NCI-H128 (cell line): ENCODE measurements around the gene ADAMTS19.
"Not testable (repeated sequence)": the region's sequence is repeated elsewhere in the genome, so short reads cannot be mapped to it uniquely, and the experiment has no call there.

ENCODE experiments used
- DNase-seq: peaks from one replicate; lab custom pipeline; 2025; ENCODE audit not compliant: unreplicated experiment; lab: John Stamatoyannopoulos, UW

ADAMTS19 gene

GRCh38 chr5:129459777-129460671 lies at the start of gene ADAMTS19:
Gene ADAMTS19 (plus strand): TSS chr5:129460298. CDS start chr5:129460392, 94 bp downstream.
- no peak for DNase-seq

GRCh38 chr5:129410488-129410887 lies 49.6 kb upstream of the ADAMTS19 start:
- no peak for DNase-seq

DNA sequence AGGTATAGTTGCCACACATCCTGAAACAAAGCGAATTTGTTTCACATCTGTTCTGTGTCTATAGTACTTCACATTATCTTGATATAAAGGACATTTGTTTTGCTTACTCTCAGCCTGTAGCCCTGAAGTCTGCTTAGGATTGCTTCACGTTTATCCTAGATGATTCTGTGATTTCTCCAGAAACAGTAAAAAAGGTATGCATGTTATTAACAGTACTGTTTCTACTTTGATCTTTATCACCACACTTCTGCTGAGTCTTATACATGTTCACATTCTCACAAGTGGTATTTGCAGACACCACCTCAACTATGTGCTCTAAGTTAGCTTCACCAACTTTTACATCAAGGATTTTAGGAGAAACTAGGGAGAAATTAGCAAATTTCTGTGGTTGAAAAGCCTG lies 47.4 kb upstream of the ADAMTS19 start:
- DNase-seq = no peak

GRCh38 chr5:129413570-129413969 lies 46.5 kb upstream of the ADAMTS19 start:
- no peak for DNase-seq

DNA sequence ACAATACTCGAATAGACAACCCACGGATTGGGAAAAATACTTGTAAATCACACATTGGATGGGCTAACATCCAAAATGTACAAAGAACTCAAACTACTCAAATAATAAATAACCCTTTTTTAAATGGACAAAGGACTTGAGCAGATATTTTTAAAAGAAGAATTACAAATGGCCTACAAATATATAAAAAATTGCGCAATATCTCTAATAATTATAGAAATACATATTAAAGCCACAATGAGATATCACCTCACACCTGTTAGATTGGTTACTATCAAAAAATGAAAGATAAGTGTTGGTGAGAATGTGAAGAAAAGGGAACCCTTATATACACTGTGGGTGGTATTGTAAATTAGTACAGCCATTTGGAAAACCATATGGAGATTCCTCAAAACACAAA lies 40.8 kb upstream of the ADAMTS19 start:
- DNase-seq = no peak

GRCh38 chr5:129425031-129425430 lies 35.1 kb upstream of the ADAMTS19 start:
- no peak for DNase-seq

DNA sequence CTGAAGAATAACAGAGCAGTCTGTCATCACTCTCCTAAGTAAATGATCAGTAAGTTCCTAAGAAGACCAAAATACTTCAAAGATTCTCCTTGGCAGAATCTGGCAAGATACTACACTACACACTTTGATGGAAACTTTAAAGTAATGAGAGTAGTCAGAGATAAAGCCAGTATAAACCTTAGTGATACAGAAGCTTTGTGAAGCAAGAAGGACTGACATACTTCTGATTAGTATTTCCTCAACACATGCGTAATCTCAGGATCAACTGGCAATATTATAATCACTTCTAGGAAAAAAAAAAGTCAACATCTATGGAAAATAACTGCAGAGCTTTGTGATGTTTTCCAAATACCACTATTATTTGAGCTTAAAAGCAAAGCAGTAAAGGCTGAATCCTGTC lies 34.0 kb upstream of the ADAMTS19 start:
- no peak for DNase-seq

GRCh38 chr5:129428636-129429035 lies 31.5 kb upstream of the ADAMTS19 start:
- DNase-seq = not testable (repeated sequence)

GRCh38 chr5:129431406-129431805 lies 28.7 kb upstream of the ADAMTS19 start:
- DNase-seq = no peak

- no peak for DNase-seq
These were observed 21.8 kb upstream of the ADAMTS19 start for GRCh38 chr5:129438322-129438721.

DNA sequence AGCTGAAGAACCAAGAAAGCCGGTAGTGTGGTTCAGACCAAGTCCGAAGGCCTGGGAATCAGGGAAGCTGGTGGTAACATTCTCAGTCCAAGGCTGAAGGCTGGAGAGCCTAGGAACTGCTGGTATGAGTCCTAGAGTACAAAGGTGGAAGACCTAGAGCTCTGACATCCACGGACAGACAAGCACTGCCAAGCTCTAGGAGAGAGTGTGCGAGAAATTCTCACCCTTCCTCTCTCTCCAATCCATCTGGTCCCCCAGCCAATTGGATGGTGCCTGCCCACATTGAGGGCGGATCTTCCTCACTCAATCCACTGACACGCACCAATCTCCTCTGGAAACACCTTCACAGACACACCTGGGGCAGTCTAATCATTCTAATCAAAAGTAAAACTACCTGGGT lies 19.7 kb upstream of the ADAMTS19 start:
- DNase-seq = no peak

DNA sequence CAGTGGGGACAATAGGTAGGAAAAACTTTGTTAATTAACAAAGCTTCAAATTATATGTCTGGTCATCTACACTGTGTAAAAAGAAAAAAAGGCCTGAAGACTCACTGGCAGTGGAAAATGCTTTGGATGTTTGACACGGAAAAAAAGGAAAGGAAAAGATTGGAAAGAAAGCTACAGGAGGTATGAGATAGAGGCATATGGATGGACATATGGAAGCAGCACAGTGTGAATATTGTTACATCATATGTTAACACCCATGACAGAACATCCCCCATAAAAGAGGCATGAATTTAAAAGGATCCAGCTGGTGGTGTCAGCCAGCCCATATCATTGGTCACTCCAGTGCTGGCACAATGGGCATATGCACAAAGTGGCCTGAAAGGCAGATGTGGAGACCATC lies 19.0 kb upstream of the ADAMTS19 start:
- DNase-seq = no peak

- no peak for DNase-seq
These were observed 14.7 kb upstream of the ADAMTS19 start for GRCh38 chr5:129445379-129445778.

DNA sequence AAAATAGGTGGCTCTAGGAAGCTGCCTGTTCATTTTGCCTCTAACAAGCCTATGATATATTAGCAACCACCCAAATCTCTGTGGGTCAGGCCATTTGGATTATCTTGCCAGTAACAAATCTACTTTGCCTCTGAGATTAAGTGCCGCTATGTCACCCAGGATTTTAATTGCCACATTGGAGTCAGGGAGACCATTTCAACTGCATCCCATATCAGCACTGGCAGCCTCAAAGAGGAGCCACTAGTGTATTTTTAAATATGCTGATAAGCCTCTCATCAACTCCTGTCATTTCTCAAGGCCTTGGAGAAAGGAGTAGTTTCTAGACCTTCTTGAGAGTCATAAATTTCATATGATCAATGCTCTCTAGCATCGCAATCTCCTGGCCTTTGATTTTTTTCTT lies 12.1 kb upstream of the ADAMTS19 start:
- DNase-seq = no peak

- DNase-seq = no peak
These were observed 11.4 kb upstream of the ADAMTS19 start for GRCh38 chr5:129448654-129449053.

DNA sequence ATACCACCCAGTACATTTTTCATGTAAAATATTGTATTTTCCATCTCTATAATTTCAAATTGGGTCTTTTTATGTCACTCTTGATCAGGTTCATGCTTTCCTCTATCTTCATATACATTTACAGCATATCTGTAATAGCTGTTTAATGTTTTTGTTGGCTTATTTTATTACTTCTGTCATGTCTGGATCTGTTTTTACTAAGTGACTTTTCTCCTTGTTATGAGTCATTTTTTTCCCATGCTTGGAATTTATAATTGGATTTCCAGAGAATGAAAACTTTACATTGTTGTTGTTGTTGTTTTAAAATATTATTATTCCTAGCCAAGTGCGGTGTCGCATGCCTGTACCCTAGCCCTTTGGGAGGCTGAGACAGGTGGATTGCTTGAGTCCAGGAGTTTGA lies 5.6 kb upstream of the ADAMTS19 start:
- no peak for DNase-seq

- DNase-seq = no peak
These were observed 685 bp upstream of the ADAMTS19 start for GRCh38 chr5:129459450-129459776.

- DNase-seq = no peak
These were observed 506 bp downstream of the ADAMTS19 start for GRCh38 chr5:129460672-129460935.

DNA sequence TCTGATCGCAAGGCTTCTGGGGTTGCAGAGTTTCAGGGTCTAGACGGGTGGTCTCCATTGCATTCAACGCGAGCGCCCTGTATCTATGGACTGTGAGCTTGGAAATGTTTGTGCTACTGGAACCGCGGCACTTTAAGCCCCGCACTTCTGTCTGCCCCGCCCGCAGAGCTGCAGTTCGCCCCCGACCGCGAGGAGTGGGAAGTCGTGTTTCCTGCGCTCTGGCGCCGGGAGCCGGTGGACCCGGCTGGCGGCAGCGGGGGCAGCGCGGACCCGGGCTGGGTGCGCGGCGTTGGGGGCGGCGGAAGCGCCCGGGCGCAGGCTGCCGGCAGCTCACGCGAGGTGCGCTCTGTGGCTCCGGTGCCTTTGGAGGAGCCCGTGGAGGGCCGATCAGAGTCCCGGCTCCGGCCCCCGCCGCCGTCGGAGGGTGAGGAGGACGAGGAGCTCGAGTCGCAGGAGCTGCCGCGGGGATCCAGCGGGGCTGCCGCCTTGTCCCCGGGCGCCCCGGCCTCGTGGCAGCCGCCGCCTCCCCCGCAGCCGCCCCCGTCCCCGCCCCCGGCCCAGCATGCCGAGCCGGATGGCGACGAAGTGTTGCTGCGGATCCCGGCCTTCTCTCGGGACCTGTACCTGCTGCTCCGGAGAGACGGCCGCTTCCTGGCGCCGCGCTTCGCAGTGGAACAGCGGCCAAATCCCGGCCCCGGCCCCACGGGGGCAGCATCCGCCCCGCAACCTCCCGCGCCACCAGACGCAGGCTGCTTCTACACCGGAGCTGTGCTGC lies 1.0 kb downstream of the ADAMTS19 start:
- no peak for DNase-seq

- DNase-seq = no peak
These were observed 1.7 kb downstream of the ADAMTS19 start for GRCh38 chr5:129461711-129462332.

DNA sequence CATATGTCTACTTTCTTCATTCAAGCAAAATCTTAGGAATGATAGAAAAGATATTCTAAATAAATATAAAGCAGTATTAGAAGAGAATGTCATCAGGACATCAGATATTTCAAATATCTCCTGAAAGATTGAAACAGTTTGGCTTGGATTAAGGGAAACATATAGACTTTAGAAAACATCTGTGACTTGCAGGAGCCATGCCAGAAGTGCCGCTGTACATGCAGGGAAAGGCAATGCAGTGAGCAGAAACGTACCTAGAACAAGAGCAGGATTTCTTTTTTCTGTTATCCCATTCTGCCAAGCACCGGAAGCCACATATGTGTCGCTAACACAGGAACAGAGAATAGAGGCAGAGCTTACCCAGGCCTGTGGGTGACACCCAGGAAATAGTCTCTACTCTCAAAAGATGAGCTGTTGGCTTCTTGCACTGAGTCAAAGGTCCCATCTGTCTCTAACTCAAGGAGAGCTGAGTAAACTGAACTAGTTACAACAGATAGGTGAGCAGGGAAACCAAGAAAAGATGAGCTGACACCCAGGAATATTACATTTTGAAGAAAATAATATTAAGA lies 5.8 kb downstream of the ADAMTS19 start:
- no peak for DNase-seq

GRCh38 chr5:129474544-129474943 lies 14.4 kb downstream of the ADAMTS19 start:
- DNase-seq = no peak
